Measurements from ENCODE around the gene KRI1. TPM values are rescaled to one million over a fixed set of nuclear protein-coding genes. Genes with fewer than 3 reads are reported as not detected.

KRI1 gene
- total RNA-seq, 2 donors from 2014 or later, result 45.2 to 47.7 TPM

DNA sequence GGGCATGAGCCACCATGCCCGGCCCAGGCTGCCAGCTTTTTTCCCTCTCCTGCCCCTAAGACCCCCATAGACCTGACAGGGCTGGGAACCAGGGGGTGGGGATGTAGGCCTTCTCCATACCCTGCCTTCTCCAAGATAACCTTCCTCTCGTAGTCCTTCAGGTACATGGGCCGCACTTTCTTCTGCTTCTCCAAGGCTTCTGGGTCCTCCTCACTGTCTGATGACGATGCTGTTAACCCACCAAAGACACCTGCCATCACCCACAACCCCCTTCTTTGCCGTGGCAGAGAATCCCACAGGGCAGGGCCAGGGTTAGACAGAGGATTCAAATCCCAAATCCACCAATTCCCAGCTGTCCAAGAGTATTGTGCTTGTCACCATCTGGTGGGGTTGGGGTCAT, 3.2 kb downstream of the KRI1 start:
- H3K4me1 ChIP-seq (ENCODE audit: control insufficient read depth, insufficient read depth, low read length), result no peaks in the 10 kb centered on the region
- H3K36me3 Mint-ChIP-seq (ENCODE audit: low read depth), result peaks cover 39% of the 10 kb centered on the region
- H3K4me3 Mint-ChIP-seq, result no peak overlapping the region
- no peak for DNase-seq
- H3K27me3 Mint-ChIP-seq (ENCODE audit: insufficient read depth), result peaks cover 12% of the 10 kb centered on the region
- peaks cover 36% of the 10 kb centered on the region for H3K36me3 ChIP-seq (ENCODE audit: control insufficient read depth, insufficient read depth, low read length)
- no peak overlapping the region for H3K4me3 ChIP-seq (ENCODE audit: low read length)
- no peak overlapping the region for H3K27ac ChIP-seq (ENCODE audit: low read depth, low read length)
- peaks cover 10% of the 10 kb centered on the region for H3K27me3 ChIP-seq (ENCODE audit: control insufficient read depth, insufficient read depth, low read length, poor library complexity, severe bottlenecking)
- no peak overlapping the region for H3K9ac ChIP-seq (ENCODE audit: extremely low read depth, low read length, poor library complexity, severe bottlenecking)
- H3K4me1 Mint-ChIP-seq, result peaks cover 13% of the 10 kb centered on the region
- no peaks in the 10 kb centered on the region for H3K9me3 ChIP-seq (ENCODE audit: control insufficient read depth, low read length)
- TF ChIP-seq, protein P1, sequence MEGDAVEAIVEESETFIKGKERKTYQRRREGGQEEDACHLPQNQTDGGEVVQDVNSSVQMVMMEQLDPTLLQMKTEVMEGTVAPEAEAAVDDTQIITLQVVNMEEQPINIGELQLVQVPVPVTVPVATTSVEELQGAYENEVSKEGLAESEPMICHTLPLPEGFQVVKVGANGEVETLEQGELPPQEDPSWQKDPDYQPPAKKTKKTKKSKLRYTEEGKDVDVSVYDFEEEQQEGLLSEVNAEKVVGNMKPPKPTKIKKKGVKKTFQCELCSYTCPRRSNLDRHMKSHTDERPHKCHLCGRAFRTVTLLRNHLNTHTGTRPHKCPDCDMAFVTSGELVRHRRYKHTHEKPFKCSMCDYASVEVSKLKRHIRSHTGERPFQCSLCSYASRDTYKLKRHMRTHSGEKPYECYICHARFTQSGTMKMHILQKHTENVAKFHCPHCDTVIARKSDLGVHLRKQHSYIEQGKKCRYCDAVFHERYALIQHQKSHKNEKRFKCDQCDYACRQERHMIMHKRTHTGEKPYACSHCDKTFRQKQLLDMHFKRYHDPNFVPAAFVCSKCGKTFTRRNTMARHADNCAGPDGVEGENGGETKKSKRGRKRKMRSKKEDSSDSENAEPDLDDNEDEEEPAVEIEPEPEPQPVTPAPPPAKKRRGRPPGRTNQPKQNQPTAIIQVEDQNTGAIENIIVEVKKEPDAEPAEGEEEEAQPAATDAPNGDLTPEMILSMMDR (conservative IDR thresholded peaks at IDR 0.05), result no peak
- no peaks in the 10 kb centered on the region for H3K9me3 Mint-ChIP-seq
- no peak overlapping the region for H3K27ac Mint-ChIP-seq
- 90 to 96% methylated on average over 2 to 5 of the region's 5 CpGs for WGBS, 2 experiments (ENCODE audit: insufficient coverage in 1 of 2, insufficient read length in 1 of 2)

DNA sequence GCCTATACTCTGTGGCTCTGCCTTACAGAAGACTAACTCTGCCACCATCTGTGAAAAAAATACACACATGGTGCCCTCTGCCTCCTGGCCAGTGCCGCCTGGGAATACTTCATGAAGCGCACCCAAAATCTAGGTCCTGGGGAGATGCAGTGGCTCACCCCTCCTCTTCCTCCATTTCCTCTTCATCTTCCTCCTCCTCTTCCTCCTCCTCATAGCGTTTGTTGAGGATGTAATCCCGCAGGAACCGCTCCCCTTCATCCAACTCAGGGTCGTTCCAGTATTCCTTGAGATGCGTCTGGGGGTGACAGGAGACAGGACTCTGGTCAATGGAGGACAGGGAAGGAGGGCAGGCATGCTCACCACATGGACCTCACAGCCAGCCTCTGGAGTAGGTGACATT, 5.7 kb downstream of the KRI1 start:
- Histone ChIP-seq H3K4me3 (ENCODE audit: low read length) (no peak overlapping the region), H3K9ac (ENCODE audit: extremely low read depth, low read length, poor library complexity, severe bottlenecking) (no peak overlapping the region), H3K36me3 (ENCODE audit: control insufficient read depth, insufficient read depth, low read length) (peaks cover 57% of the 10 kb centered on the region), H3K9me3 (ENCODE audit: control insufficient read depth, low read length) (no peaks in the 10 kb centered on the region), H3K27ac (ENCODE audit: low read depth, low read length) (no peak overlapping the region), H3K27me3 (ENCODE audit: control insufficient read depth, insufficient read depth, low read length, poor library complexity, severe bottlenecking) (no peaks in the 10 kb centered on the region), H3K4me1 (ENCODE audit: control insufficient read depth, insufficient read depth, low read length) (no peaks in the 10 kb centered on the region)
- Mint-ChIP-seq H3K27ac (no peak overlapping the region), H3K36me3 (ENCODE audit: low read depth) (peaks cover 52% of the 10 kb centered on the region), H3K9me3 (no peaks in the 10 kb centered on the region), H3K27me3 (ENCODE audit: insufficient read depth) (no peaks in the 10 kb centered on the region), H3K4me1 (peaks cover 8% of the 10 kb centered on the region), H3K4me3 (no peak overlapping the region)
- TF ChIP-seq, protein P1 (conservative IDR thresholded peaks at IDR 0.05), result no peak
- 97 to 100% methylated on average over 2 to 7 of the region's 7 CpGs for WGBS, 2 experiments (ENCODE audit: insufficient coverage in 1 of 2, insufficient read length in 1 of 2)
- no peak for DNase-seq

DNA sequence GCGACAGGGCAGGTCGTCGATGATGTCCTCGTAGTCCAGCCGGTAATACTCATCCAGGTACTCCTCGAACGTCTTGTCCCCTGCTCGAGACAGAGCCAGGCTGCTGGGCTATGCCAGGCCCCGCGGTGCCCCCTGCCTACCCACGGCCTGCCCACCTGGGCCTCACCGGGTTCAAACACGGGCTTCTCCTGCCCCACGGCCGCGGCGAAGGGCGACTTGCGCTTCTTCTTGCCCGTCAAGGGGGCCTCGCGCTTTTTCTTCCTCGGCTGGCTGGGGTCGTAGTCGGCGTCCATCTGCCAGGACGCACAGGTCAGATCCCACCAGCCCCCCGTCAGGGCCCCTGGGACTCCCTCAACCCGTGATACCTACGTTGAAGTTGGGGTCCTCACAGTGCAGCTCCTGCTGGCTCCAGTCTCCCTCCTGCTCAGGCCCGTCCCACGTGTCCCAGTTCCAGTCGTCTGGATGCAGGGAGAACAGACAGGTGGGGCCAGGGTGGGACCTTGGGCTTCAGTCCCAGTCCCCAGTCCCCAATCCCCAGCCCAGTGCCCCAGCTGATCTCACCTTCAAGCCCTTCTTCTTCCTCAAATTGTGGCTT, 8.1 kb downstream of the KRI1 start:
- peak overlapping the region; percentile 61 for H3K27ac Mint-ChIP-seq
- peaks cover 75% of the 10 kb centered on the region for H3K36me3 ChIP-seq (ENCODE audit: control insufficient read depth, insufficient read depth, low read length)

More for the DNA sequence above, 8.1 kb downstream of the KRI1 start:
- Histone ChIP-seq H3K9ac (ENCODE audit: extremely low read depth, low read length, poor library complexity, severe bottlenecking) (no peak overlapping the region), H3K9me3 (ENCODE audit: control insufficient read depth, low read length) (no peaks in the 10 kb centered on the region), H3K27me3 (ENCODE audit: control insufficient read depth, insufficient read depth, low read length, poor library complexity, severe bottlenecking) (no peaks in the 10 kb centered on the region), H3K4me3 (ENCODE audit: low read length) (no peak overlapping the region), H3K27ac (ENCODE audit: low read depth, low read length) (no peak overlapping the region), H3K4me1 (ENCODE audit: control insufficient read depth, insufficient read depth, low read length) (no peaks in the 10 kb centered on the region)
- no peaks in the 10 kb centered on the region for H3K4me1 Mint-ChIP-seq
- DNase-seq, result no peak
- 95% methylated on average over 27 to 33 of the region's 33 CpGs for WGBS, 2 experiments (ENCODE audit: insufficient coverage in 1 of 2, insufficient read length in 1 of 2)
- TF ChIP-seq, protein P1 (conservative IDR thresholded peaks at IDR 0.05), result no peak
- H3K9me3 Mint-ChIP-seq, result no peaks in the 10 kb centered on the region
- no peaks in the 10 kb centered on the region for H3K27me3 Mint-ChIP-seq (ENCODE audit: insufficient read depth)
- H3K36me3 Mint-ChIP-seq (ENCODE audit: low read depth), result peaks cover 68% of the 10 kb centered on the region
- no peak overlapping the region for H3K4me3 Mint-ChIP-seq
